Neural cell (in vitro differentiated cells): ENCODE data around the gene ZNF600. TPM values are rescaled to one million over a fixed set of nuclear protein-coding genes. Genes with fewer than 3 reads are reported as not detected.
"Not testable (repeated sequence)": the region's sequence is repeated elsewhere in the genome, so short reads cannot be mapped to it uniquely, and the experiment has no call there.

Experiments
- H2AFZ ChIP-seq: fragments of 200-600, 300-800 bp; sonication (generic), shearing (Covaris generic); 2 replicates; pipeline ENCODE4 v1.6.0; 2014; ENCODE audit warnings: low read depth, mild to moderate bottlenecking, antibody characterized with exemption, low read length, moderate library complexity
- H3F3A ChIP-seq: fragments of 200-600 bp; shearing (Covaris generic); 2 replicates; pipeline ENCODE4 v1.6.1; 2016; ENCODE audit warnings: mild to moderate bottlenecking, moderate library complexity, mixed read lengths, antibody characterized with exemption, low read length; ENCODE audit not compliant: insufficient read depth, poor library complexity, severe bottlenecking
- H3K27ac ChIP-seq: fragments of 200-600, 300-800 bp; sonication (generic), shearing (Covaris generic); 2 replicates; pipeline ENCODE4 v1.5.1; 2014; ENCODE audit warnings: mild to moderate bottlenecking, low read length, moderate library complexity
- H3K27me3 ChIP-seq: fragments of 300-800, 200-600 bp; sonication (generic), shearing (Covaris generic); 2 replicates; pipeline ENCODE4 v1.6.0; 2014; ENCODE audit warnings: mild to moderate bottlenecking, low read depth, low read length, moderate library complexity; ENCODE audit not compliant: insufficient read depth
- H3K36me3 ChIP-seq: fragments of 300-800, 200-600 bp; sonication (generic), shearing (Covaris generic); 2 replicates; pipeline ENCODE4 v1.5.1; 2014; ENCODE audit warnings: mild to moderate bottlenecking, antibody characterized with exemption, low read length, moderate library complexity; ENCODE audit not compliant: insufficient read depth
- H3K4me2 ChIP-seq: fragments of 300-800, 200-600 bp; sonication (generic), shearing (Covaris generic); 2 replicates; pipeline ENCODE4 v1.6.0; 2014; ENCODE audit warnings: mild to moderate bottlenecking, low read length
- H3K4me3 ChIP-seq: fragments of 300-800, 200-600 bp; sonication (generic), shearing (Covaris generic); 2 replicates; pipeline ENCODE4 v1.5.1; 2014; ENCODE audit warnings: mild to moderate bottlenecking, low read length, moderate library complexity
- H3K79me2 ChIP-seq: fragments of 200-600 bp; shearing (Covaris generic); replicated peaks from 2 replicates; pipeline ENCODE4 v1.6.0; 2014; ENCODE audit warnings: mild to moderate bottlenecking, low read length, moderate library complexity; ENCODE audit not compliant: insufficient read depth
- H3K9ac ChIP-seq: fragments of 300-800, 200-600 bp; sonication (generic), shearing (Covaris generic); 2 replicates; pipeline ENCODE4 v1.6.1; 2016; ENCODE audit warnings: mild to moderate bottlenecking, low read length, mixed read lengths
- H3K9me2 ChIP-seq: fragments of 200-600 bp; shearing (Covaris generic); 2 replicates; pipeline ENCODE4 v1.6.1; 2016; ENCODE audit warnings: mild to moderate bottlenecking, low read length, mixed read lengths; ENCODE audit not compliant: insufficient read depth
- H3K9me3 ChIP-seq: fragments of 200-600, 300-800 bp; sonication (generic), shearing (Covaris generic); 2 replicates; pipeline ENCODE4 v1.6.1; 2016; ENCODE audit warnings: mild to moderate bottlenecking, mixed run types, low read length, moderate library complexity, mixed read lengths
- H4K20me1 ChIP-seq: fragments of 200-600 bp; shearing (Covaris generic); 2 replicates; pipeline ENCODE4 v1.6.1; 2016; ENCODE audit warnings: mild to moderate bottlenecking, mixed run types; ENCODE audit not compliant: insufficient read depth
- EP300 ChIP-seq: fragments of 450-650 bp; conservative IDR thresholded peaks from 2 replicates; pipeline ENCODE4 v1.6.1; 2014; ENCODE audit warnings: antibody characterized with exemption, mild to moderate bottlenecking, moderate library complexity; ENCODE audit not compliant: poor library complexity, severe bottlenecking
- EZH2 ChIP-seq: fragments of 200-600, 300-800 bp; shearing (Covaris generic), sonication (generic); IDR thresholded peaks from 2 replicates; pipeline ENCODE4 v1.6.1; 2014; ENCODE audit warnings: antibody characterized with exemption, low read length, borderline replicate concordance, mild to moderate bottlenecking; ENCODE audit not compliant: insufficient read depth, poor library complexity, severe bottlenecking
- MXI1 ChIP-seq: fragments of 450-650 bp; conservative IDR thresholded peaks from 2 replicates; pipeline ENCODE4 v1.6.1; 2014; ENCODE audit warnings: antibody characterized with exemption, mild to moderate bottlenecking; ENCODE audit not compliant: poor library complexity, severe bottlenecking
- POLR2AphosphoS5 ChIP-seq: IDR thresholded peaks from 2 replicates; pipeline ENCODE4 v1.6.1; 2012
- RAD21 ChIP-seq: fragments of 450-650 bp; conservative IDR thresholded peaks from 2 replicates; pipeline ENCODE4 v1.6.1; 2014; ENCODE audit warnings: antibody characterized with exemption, mild to moderate bottlenecking, moderate library complexity
- SMC3 ChIP-seq: fragments of 450-650 bp; conservative IDR thresholded peaks from 2 replicates; pipeline ENCODE4 v1.6.1; 2014; ENCODE audit warnings: antibody characterized with exemption, mild to moderate bottlenecking, moderate library complexity; ENCODE audit not compliant: poor library complexity
- TAF1 ChIP-seq: IDR thresholded peaks from 2 replicates; pipeline ENCODE4 v1.6.1; 2012; ENCODE audit warnings: low read depth
- polyA plus RNA-seq: library from polyadenylated mRNA; depleted of rRNA; stranded (reverse); fragments of >200 nt; gene quantifications from 2 replicates; pipeline ENCODE4 v1.2.3, GENCODE V29; 2014
- TF ChIP-seq, protein P1 (sequence below): fragments of 450-650 bp; IDR thresholded peaks from 2 replicates; pipeline ENCODE4 v1.5.1; 2014; ENCODE audit warnings: antibody characterized with exemption, mild to moderate bottlenecking, moderate library complexity; ENCODE audit not compliant: poor library complexity, severe bottlenecking
- TF ChIP-seq, protein P2 (sequence below): IDR thresholded peaks from 2 replicates; pipeline ENCODE4 v1.6.1; 2012; ENCODE audit warnings: borderline replicate concordance

ZNF600 gene
- polyA plus RNA-seq, 1 donor from 2014 or later = 0.59 TPM

- Histone ChIP-seq H3K4me3 (no peak overlapping the region), H4K20me1 (no peaks in the 10 kb centered on the region), H3K4me2 (no peak overlapping the region), H3K79me2 (no peaks in the 10 kb centered on the region), H3K9me3 (no peaks in the 10 kb centered on the region), H2AFZ (no peak overlapping the region), H3K9me2 (no peaks in the 10 kb centered on the region), H3K36me3 (no peaks in the 10 kb centered on the region), H3F3A (no peaks in the 10 kb centered on the region), H3K27me3 (no peaks in the 10 kb centered on the region), H3K27ac (no peak overlapping the region), H3K9ac (no peak overlapping the region)
- TF ChIP-seq MXI1 (no peak), SMC3 (no peak), RAD21 (no peak), EP300 (no peak), TAF1 (no peak), EZH2 (no peak), POLR2AphosphoS5 (no peak)
- TF ChIP-seq, protein P1, sequence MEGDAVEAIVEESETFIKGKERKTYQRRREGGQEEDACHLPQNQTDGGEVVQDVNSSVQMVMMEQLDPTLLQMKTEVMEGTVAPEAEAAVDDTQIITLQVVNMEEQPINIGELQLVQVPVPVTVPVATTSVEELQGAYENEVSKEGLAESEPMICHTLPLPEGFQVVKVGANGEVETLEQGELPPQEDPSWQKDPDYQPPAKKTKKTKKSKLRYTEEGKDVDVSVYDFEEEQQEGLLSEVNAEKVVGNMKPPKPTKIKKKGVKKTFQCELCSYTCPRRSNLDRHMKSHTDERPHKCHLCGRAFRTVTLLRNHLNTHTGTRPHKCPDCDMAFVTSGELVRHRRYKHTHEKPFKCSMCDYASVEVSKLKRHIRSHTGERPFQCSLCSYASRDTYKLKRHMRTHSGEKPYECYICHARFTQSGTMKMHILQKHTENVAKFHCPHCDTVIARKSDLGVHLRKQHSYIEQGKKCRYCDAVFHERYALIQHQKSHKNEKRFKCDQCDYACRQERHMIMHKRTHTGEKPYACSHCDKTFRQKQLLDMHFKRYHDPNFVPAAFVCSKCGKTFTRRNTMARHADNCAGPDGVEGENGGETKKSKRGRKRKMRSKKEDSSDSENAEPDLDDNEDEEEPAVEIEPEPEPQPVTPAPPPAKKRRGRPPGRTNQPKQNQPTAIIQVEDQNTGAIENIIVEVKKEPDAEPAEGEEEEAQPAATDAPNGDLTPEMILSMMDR = no peak
- TF ChIP-seq, protein P2, sequence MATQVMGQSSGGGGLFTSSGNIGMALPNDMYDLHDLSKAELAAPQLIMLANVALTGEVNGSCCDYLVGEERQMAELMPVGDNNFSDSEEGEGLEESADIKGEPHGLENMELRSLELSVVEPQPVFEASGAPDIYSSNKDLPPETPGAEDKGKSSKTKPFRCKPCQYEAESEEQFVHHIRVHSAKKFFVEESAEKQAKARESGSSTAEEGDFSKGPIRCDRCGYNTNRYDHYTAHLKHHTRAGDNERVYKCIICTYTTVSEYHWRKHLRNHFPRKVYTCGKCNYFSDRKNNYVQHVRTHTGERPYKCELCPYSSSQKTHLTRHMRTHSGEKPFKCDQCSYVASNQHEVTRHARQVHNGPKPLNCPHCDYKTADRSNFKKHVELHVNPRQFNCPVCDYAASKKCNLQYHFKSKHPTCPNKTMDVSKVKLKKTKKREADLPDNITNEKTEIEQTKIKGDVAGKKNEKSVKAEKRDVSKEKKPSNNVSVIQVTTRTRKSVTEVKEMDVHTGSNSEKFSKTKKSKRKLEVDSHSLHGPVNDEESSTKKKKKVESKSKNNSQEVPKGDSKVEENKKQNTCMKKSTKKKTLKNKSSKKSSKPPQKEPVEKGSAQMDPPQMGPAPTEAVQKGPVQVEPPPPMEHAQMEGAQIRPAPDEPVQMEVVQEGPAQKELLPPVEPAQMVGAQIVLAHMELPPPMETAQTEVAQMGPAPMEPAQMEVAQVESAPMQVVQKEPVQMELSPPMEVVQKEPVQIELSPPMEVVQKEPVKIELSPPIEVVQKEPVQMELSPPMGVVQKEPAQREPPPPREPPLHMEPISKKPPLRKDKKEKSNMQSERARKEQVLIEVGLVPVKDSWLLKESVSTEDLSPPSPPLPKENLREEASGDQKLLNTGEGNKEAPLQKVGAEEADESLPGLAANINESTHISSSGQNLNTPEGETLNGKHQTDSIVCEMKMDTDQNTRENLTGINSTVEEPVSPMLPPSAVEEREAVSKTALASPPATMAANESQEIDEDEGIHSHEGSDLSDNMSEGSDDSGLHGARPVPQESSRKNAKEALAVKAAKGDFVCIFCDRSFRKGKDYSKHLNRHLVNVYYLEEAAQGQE = no peak
These were observed 37.1 kb upstream of the ZNF600 start for GRCh38 chr19:52823676-52824075.

DNA sequence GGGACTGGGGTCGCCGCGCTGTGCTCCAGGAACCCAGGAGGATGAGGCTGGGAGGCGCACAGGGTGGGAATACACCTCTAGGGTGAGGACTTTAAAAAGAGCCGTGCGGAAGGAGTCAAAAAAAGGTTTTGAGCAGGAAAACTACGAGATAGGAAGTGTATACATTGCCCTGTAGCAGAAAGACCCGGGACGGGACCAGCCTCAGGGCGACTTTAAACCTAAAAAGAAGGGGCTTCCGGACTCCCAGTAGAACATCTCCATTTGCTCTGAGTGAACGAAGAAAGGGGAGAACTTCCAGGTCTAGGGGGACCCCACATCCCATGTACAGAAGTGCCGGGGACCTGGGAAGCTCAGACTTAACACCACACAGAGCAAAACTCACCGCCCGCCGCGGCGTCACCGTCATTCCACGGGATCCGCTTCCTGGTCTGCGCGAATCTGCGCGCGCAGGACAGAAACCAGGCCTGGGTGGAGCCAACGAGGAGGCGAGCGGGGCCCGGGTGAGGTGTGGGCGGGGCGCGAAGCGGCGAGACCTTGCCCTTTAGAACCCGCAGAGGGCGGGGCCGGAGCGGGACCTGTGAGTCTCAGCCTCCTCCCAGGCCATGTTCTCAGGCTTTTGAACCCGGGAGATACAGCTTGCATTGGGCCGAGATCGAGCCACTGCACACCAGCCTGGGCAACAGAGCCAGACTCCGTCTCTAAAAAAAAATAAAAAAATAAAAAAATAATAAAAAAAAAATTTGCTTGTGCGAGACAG is 34.8 kb upstream of the ZNF600 start, which contains the start of gene ZNF28:
Gene ZNF28, minus strand, starts transcription at position 430 of the 757 bp plus-strand sequence. CDS start 3,675 bp downstream, outside the sequence.
- not testable (repeated sequence) for H3F3A ChIP-seq, H3K27me3 ChIP-seq, H3K27ac ChIP-seq, H3K79me2 ChIP-seq, H3K9me2 ChIP-seq, H4K20me1 ChIP-seq, H3K9me3 ChIP-seq, H3K36me3 ChIP-seq
- Histone ChIP-seq H3K4me2 (peak within 1 kb of the TSS; percentile 19), H2AFZ (peak within 1 kb of the TSS; percentile 27), H3K4me3 (peak within 1 kb of the TSS; percentile 65), H3K9ac (peak within 1 kb of the TSS; percentile 42)
- peak; percentile 38 for TF ChIP-seq MXI1

DNA sequence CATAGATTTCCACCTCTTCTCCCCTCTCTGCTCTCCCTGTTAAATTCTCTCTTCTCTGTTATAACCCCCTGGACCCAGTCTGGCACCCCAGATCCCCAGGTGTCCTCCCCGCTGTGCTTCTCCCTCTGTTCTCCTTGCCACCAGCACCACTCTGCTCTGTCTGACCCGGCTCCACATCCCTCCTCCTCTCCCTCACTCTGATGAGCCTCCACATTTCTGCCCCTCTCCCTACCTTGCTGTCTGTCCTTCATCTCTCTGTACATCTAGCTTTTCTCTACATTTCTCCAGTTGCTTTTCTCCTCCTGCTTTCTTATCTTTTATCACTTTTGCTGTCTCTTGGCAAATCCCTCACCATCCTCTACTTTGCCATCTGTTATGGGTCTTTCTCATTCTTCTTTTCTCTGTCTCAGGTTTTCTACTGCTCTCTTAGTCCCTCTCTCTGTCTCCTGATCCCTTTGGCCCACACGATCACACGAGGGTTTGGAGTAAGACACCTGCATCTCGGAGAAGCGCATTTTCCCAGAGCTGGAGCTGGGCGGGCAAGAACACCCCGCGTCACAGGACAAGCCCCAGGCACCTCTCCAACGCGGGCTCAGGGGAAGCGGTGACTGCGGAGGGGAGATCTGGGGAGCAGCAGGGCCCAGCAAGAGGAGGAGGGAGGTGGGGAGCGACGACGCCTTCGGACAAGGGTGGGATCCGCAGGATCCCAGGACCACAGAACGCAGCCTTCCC is 34.0 kb upstream of the ZNF600 start:
- H2AFZ ChIP-seq = not testable (repeated sequence)
- peak overlapping the region; percentile 42 for H3K9ac ChIP-seq

More for the DNA sequence above, 34.0 kb upstream of the ZNF600 start:
- H4K20me1 ChIP-seq, H3K36me3 ChIP-seq, H3F3A ChIP-seq, H3K79me2 ChIP-seq, H3K27ac ChIP-seq, H3K9me2 ChIP-seq, H3K9me3 ChIP-seq, H3K27me3 ChIP-seq: not testable (repeated sequence)
- Histone ChIP-seq H3K4me2 (peak overlapping the region; percentile 19), H3K4me3 (peak overlapping the region; percentile 65)
